GM21528 (cell line): Measurements from ENCODE around the gene ATXN7.

Experiments used
- ATAC-seq: cut with Tn5 transposase; IDR thresholded peaks from one replicate; pipeline ENCODE4 v1.9.1; 2021; ENCODE audit warnings: mild to moderate bottlenecking, moderate library complexity; ENCODE audit not compliant: unreplicated experiment, low FRiP score

Gene ATXN7

DNA sequence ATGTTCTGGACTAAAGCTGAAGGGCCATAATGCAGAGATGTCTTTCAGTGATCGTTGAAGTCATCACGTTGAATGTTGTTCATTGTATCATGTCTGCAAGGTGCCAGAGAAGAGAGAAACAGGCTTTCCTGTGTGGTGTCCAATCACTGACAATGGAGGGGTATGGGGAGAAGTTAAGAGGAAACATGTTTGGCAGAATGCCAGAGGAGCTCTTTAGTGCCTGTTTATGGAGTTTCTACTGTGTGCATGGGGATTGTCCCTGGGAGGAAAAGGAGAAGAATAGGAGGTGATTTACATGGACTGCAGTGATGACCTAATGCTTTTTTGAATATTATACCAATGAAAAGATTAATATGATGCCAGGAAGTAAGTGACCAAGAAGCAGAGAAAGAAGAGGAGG, 36.8 kb downstream of the ATXN7 start:
- ATAC-seq = no peak

DNA sequence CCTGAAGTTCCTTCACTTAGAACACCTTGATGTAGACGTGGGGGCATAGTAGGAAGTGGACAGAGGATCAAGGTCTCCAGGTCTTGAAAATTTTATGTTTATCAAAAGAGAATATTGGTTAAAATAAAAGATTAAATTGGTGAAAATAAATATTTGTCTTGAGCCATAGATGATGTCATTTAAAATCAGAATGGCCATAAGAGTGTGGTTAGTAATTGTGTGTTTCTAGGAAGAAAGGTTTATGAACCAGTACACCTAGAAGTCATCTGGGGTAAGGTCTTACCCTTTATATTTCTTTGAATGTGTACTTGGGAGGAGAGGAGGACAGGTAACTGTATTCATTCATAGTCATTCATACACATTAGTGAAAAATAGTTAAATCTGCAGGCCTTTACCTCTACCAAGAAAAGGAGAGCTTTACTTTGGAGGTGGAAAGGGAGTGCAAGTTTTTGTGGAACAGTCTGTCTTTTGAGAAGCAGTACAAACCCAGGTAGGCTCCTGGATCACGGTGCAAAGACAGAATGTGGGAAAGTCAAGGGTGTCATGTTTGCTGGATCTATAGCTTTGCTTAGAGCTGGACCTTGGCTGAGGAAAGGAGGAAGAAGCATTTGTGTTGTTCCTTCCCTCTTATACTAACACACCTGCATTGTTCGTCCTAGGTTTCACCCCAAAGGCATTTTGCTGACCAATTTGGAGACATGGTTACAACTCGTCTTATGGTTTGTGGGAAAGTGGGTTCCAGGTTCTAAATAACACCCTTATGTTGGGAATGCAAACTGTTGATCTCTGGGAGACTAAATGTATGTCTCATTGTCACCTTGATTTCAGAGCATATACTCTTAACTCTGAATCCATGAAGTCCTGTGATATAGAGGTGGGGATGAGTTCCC, 42.3 kb downstream of the ATXN7 start:
- no peak for ATAC-seq

DNA sequence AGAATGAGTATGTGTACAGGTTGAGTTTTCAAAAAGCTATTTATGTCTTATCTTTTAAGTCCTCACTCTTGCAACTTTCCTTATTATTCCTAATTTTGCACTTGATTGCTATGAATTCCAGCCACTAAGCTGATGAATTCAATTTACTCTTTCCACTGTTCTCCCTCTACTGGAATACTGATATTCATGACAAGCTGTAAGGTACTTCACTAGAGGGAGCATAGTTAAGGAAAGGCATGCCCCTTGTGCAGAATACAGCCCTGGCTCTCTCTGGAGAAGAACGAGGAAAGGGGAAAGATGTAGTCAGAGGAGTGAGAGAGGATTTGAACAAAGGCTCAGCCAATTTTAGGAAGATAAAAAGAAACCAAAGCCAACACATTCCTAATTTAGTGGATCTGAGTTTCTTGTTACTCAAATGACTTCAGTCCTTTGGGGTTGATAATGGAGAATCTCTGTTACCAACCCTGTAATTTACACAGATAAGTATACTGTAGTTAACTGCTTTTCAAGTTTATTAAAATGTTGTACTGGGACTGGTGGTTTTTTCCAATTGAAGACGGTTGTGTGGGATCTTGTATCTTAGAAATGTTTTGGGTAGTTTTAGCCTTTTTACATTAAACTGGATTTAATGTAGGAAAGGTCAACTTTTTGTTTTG, 44.5 kb downstream of the ATXN7 start:
- no peak for ATAC-seq

DNA sequence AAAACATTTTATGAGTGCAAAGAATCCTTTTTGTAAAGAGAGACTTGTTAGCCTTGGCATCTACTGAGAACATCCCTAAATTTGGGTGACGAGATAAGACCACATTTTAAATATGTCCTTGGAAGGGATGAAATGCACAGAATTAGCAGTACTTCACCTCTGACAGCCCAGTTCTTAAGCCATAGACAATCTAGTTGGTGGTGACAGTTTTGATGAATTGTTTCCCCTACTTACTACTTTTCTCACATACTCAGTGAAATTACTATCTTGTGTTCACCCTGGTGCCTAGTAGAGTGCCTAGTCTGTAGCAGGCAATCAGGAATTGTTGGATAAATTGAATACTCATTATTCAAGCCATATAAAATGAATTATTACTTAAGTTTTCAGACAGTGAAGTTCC, 45.1 kb downstream of the ATXN7 start:
- no peak for ATAC-seq

DNA sequence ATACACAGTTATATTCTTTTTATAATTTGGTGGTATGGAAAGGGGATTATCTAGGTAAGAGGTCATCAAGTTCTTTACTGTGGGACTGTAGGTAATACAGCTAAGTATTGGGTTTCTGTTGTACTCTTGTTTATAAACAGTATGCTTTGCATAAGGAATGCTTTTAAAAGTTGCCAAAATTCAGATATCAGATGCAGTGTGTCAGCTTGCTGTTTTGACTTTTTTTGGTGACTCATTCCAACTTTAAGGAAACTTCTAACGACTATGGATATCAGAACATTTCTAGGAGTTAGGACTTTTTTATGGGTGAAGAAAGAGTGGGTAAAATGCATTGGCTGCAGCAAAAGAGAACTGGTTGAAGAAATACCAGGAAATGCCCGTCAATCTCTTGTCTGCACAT, 45.8 kb downstream of the ATXN7 start:
- no peak for ATAC-seq

DNA sequence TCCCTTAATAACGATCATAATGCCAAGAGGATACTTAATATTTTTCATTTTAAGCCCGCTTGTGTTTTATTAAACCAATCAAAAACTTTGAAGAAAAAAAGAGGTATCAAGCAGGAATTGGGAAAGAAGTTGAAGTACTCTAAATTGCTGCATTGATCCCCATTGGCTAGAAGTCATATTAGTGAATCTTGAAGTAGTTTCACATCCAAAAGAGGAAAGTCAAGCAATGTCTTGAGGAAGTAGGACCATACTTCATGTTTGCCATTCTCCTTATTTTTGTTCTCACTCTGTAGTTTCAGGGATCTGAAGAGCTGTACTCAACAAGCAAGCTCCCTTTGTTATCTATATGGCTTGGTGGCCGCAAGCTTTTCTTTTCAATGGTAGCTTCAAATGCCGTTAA, 46.3 kb downstream of the ATXN7 start:
- ATAC-seq = no peak

DNA sequence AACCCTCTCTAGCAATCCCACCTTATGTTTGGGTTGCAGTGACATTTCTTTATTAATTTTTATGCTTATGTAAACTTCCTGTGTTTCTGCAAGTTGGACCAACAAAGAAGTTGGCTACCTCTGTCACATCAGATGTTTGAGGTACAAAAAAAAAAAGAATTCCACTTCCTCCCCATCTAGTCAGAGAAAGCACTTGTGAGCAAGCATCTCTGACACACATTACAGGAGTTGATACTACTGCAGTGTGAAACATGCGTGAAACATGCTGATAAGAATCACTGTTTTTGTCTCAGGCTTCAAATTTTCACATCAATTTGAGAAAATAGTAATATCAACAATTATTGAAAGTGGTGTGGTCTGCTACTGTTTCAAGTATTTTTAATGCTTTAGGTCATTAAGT, 47.2 kb downstream of the ATXN7 start:
- no peak for ATAC-seq

DNA sequence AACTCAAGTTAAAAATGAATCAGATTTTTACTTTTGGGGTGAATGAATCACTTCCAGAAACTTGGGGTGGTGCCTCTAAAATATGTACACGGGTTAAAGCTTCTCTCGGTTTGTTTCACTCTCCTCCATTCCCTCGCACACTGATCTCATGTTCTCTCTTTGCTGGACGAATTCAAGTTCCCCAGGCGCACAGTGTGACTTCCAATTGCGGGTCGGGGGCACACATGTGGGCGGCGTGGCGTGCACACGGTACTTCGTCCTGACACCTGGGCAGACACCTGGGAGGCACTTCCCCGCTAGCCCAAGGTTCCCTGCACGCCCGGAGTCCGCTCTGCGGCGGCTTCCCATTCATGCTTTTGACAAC, 47.8 kb downstream of the ATXN7 start:
- ATAC-seq = peak; percentile 24

DNA sequence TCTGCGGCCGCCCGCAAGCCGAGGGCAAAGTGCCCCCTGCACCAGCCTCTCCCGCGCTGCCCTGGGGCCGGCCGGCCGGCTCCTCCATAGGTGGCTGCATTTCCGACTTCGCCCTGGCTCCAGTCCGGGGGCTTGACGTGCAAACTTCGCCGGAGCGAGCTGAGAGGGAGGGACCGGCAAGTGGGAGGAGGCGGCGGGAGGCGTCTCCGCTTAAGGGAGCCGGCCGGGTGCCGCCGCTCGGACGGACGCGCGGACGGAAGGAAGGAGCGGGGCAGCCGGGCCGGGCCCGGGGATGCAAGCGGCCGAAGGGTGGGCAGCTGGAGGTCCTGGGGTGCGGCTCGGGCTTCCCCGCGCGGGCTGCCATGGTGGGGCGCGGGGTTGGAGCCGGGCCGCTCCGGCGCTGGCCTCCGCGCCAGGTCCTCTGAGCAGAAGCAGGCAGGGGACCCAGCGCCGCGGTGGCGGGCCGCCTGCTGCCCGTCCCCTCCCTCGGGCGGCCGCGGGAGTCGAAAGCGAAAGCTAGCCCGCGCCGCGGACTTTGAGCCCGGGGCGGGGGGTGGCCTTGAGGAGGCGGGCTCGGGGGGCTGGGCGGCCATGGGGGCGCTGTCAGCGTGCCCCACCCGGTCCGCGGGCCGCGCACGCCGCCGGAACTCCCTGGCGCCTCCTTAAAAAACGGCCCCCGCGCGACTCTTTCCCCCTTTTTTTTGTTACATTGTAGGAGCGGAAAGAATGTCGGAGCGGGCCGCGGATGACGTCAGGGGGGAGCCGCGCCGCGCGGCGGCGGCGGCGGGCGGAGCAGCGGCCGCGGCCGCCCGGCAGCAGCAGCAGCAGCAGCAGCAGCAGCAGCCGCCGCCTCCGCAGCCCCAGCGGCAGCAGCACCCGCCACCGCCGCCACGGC, 48.5 kb downstream of the ATXN7 start, which contains the start of gene SCAANT1:
Gene SCAANT1 (minus strand): TSS at position 511 of the 895 bp plus-strand sequence.
- peak; percentile 76 for ATAC-seq

DNA sequence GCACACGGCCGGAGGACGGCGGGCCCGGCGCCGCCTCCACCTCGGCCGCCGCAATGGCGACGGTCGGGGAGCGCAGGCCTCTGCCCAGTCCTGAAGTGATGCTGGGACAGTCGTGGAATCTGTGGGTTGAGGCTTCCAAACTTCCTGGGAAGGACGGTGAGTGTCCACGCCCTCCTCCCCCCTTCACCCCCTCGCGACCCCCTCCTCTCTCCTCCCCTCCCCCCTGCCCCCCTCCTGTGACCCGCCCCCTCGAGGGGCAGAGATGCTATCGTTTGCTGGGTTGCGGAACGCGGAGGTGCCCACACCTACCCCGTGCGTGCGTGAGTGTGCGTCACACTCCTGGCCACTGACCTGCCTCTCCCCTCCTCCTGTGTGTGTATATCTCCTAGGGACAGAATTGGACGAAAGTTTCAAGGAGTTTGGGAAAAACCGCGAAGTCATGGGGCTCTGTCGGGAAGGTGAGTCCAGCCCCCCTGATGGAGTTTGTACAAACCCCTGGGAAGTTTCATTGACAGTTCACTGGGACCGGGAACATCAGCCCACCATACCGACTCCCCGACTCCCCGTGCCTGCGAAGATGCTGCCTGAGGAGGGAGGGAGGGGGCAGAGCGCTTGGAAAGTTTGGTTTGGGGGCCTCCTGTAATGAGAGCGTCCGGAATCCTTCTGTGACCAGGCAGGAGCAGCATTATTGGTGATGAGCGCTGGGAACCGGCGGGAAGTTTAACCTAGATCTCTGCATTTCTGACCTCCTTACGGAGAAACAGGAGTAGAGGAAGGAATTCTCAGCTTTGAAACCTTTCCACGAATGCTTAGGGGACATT, 49.3 kb downstream of the ATXN7 start:
- ATAC-seq = peak; percentile 19

DNA sequence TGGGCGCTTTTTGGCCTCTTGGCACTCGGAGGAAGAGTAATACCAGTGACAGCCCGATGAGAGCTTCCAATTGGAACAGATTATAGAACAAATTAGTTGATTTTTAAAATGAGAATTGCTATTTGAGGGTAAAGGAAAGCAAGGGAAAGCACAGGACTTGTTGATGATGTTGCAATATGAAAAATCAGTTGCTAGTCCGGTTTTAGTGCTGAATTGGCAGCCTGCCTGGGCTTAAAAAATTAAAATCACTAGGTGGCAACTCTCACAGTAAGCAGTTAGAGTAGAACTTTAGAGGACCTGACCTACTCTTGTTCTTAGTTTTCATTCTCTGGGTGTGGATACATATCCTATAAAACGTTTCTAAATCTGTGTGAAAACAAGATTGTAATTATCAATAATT, 50.6 kb downstream of the ATXN7 start:
- no peak for ATAC-seq

DNA sequence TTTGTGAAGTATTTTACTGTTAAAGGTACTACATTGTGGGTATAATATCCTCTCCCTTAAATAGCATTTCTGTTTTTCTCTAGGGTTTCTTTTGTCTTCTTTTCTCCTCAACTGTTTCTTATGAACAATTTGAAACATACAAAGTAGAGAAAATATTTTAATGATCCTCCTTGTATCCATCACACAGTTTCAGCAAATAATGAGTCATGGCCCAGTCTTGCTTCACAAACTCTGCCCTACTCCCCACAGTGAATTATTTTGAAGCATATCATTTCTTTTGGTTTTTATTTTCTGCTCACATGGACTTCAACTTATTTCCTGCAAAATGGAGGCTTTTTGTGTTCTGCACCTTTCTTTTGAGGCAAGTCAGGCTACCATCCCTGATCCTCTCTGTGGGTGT, 54.7 kb downstream of the ATXN7 start:
- no peak for ATAC-seq

DNA sequence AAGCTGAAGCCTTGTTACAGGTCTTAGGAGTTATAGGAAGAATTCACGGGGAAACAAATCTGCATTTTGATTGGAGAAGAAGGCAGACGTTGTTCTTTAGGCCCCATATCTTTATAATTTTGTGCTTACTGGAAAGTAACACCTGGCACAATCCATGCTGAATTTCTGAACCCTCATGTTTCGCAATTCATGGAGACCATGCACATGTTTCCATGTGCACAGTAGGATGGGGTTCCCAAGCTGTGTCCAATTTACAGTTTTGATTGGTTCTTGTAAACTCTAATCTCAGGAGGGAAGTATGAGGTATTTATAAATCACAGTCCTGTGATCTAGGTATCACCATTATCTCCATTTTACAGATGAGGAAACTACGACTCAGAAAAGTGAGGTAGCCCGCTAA, 56.3 kb downstream of the ATXN7 start:
- ATAC-seq = no peak

DNA sequence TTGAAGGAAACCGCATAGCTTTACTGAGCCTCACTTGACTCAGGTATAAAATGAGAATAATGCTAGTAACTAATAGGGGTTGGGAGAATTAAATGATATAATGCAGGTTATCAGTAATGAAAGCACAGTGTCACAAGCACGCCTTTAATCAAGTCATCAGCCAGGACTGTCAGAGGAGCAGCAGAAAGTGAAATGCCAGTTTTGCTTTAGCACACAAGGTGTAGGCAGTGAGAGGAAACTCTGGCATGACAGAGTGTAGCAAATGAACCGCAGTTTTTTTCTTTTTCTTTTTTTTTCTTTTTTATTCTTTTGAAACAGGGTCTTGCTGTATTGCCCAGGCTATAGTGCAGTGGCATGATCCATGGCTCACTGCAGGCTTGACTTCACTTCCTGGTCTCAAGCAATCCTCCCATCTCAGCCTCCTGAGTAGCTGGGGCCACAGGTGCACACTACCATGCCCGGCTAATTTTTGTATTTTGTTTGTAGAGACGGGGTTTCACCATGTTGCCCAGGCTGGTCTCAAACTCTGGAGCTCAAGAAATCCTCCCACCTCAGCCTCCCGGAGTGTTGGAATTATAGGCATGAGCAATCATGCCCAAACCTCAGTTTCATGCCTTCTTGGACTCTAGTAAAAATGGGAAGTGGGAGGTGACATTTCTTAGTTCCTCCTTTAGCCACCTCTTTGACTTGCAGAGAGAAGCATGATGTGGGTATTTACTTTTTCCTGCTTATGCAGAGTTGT, 58.2 kb downstream of the ATXN7 start:
- ATAC-seq = peak; percentile 82

DNA sequence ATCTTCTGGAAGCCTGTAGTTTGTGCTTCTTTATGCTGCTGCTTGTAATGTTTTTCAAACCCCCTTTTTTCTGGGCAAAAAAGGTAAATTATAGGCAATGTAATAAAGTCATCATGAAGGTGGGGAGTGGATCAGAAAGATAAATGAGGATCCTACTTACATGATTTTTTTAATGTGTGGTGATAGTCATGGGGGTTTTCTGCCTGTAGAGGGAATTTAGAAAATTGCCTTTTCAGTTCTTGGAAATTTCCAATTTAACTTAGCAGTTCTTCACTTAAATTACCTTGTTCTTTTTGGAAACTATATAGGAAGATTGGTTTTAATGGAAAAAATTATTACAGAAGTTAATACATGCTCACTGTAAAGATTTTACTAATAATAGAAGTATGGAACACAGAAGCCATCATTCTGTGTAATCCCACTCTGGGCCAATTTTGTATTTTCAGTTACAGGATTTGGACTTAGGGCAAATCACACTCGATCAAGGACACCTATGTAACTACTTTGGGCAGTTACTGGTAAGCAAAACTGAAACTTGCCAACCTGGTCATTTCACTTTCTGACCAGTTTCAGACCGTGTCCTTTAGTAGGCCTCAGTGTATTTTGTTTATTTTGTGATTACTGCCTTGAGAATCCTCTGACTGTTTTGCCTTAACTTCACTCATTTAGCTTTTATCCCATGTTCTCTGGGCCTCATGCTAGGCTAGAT, 59.0 kb downstream of the ATXN7 start:
- no peak for ATAC-seq

DNA sequence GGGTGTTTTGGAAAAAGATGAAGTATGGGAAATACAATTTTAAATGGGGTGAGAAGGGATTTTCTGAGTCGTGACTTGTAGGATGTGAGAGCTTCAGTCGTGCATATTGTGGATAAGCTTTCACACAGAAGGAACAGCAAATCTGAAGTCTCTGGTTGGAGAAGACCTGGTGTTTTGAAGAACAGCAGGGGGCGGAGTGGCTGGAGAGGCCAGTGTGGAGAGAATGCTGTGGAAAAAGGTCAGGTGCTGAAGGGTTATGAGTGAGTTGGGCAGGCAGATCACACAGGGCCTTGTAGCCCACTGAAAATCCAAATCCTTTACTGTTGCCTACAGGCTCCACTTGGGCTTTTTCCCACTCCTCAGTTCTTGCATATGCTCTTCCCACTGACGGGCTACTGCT, 62.6 kb downstream of the ATXN7 start:
- no peak for ATAC-seq

DNA sequence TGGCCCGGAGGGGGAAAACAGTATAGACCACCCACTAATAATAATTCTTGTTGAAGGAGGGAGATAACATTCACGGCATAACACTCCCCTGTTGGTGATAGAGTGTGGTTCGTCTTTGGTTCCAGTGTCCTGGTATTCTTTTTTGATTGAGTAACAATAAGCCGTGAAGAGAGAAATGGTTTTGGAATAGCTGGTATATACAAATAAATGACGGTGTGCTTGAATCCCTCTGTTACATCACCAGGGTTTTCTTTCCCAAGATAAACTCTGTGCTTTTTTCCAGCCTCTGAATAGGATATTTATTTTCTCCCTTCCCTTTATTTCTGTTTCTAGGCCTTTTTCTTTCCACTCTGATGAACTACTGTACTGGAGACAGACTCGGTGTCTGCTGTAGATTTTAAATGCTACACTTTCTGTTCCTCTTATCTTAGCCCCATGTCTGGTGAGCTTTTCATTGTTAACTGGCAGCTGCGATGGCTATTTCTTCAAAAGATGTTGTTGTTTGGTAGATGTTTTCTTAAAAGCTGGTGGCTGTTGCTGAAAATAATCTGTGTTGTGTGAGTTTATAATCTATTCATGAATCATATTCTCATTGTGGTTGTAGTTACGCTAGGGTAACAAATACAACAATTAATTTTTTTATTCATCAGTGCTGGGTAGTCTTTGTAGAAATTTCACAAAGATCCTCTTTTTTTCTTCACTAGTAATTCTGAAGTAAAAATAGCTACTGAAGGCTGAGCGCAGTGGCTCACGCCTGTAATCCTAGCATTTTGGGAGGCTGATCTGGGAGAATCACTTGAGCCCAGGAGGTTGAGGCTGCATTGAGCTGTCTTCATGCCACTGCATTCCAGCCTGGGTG, 64.0 kb downstream of the ATXN7 start:
- peak; percentile 75 for ATAC-seq

DNA sequence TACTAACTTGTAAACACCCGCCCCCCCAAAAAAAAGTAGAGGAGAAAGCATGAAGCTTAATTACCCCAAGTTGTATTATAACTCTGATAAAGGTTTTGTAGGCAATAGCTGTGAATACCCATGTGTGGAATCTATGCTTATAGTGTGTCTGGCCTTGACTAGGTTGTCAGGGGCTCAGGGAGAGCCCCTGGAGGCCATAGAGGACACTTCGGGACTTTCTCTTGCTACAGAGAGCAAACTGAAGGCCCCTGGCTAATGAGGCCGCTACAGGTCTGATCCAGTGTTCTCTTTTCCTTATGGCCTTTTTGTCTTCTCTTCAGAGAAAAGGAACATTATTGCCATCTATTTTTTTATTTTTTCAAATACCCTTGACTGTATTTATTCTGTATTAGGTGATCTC, 67.6 kb downstream of the ATXN7 start:
- ATAC-seq = no peak
